HG03039 (cell line): ENCODE data around the gene GSC.
"Not testable (repeated sequence)": the region's sequence is repeated elsewhere in the genome, so short reads cannot be mapped to it uniquely, and the experiment has no call there.

Experiments used
- ATAC-seq: cut with Tn5 transposase; IDR thresholded peaks from one replicate; pipeline ENCODE4 v1.9.1; 2021; ENCODE audit warnings: mild to moderate bottlenecking, moderate library complexity; ENCODE audit not compliant: unreplicated experiment

Gene GSC

GRCh38 chr14:94747739-94748138, 22.2 kb downstream of the GSC start:
- no peak for ATAC-seq

- ATAC-seq, result not testable (repeated sequence)
These were observed 22.8 kb downstream of the GSC start for GRCh38 chr14:94747153-94747552.

- ATAC-seq, result no peak
These were observed 23.8 kb downstream of the GSC start for GRCh38 chr14:94746131-94746530.

GRCh38 chr14:94738751-94739150, 31.2 kb downstream of the GSC start:
- ATAC-seq, result no peak

- ATAC-seq, result no peak
These were observed 31.8 kb downstream of the GSC start for GRCh38 chr14:94738097-94738496.

GRCh38 chr14:94728950-94729349, 41.0 kb downstream of the GSC start:
- no peak for ATAC-seq

GRCh38 chr14:94728440-94728839, 41.5 kb downstream of the GSC start:
- ATAC-seq, result not testable (repeated sequence)

- ATAC-seq, result not testable (repeated sequence)
These were observed 43.3 kb downstream of the GSC start for GRCh38 chr14:94726649-94727048.

- ATAC-seq, result no peak
These were observed 44.9 kb downstream of the GSC start for GRCh38 chr14:94724993-94725392.

GRCh38 chr14:94722397-94722796, 47.5 kb downstream of the GSC start:
- no peak for ATAC-seq
